Measurements from ENCODE around the gene HSPA9.
A peak's percentile ranks its signal among the peaks of the same experiment; 100 is the strongest.

HSPA9 gene

GRCh38 chr5:138575194-138576015 is at the start of gene HSPA9:
Gene HSPA9 (minus strand): TSS chr5:138575401. CDS start chr5:138575318, 83 bp downstream.
- peak; percentile 98 for DNase-seq

- DNase-seq, result no peak
Measured at GRCh38 chr5:138623053-138623452, 47.9 kb upstream of the HSPA9 start.

- no peak for DNase-seq
Measured at GRCh38 chr5:138622051-138622450, 46.9 kb upstream of the HSPA9 start.

- DNase-seq, result no peak
Measured at GRCh38 chr5:138620663-138621224, 45.5 kb upstream of the HSPA9 start.

GRCh38 chr5:138616508-138616907 is 41.3 kb upstream of the HSPA9 start:
- DNase-seq, result no peak

- DNase-seq, result no peak
Measured at GRCh38 chr5:138615461-138615860, 40.3 kb upstream of the HSPA9 start.

GRCh38 chr5:138611678-138612218 is 36.5 kb upstream of the HSPA9 start:
- DNase-seq, result no peak

GRCh38 chr5:138610918-138611677 is 35.9 kb upstream of the HSPA9 start:
- DNase-seq, result no peak

- DNase-seq, result no peak
Measured at GRCh38 chr5:138610415-138610917, 35.3 kb upstream of the HSPA9 start.

GRCh38 chr5:138606378-138607064 is 31.3 kb upstream of the HSPA9 start:
- DNase-seq, result no peak

GRCh38 chr5:138605254-138605972 is 30.2 kb upstream of the HSPA9 start:
- no peak for DNase-seq

- no peak for DNase-seq
Measured at GRCh38 chr5:138604176-138604785, 29.1 kb upstream of the HSPA9 start.

GRCh38 chr5:138603249-138603920 is 28.2 kb upstream of the HSPA9 start:
- DNase-seq, result no peak

GRCh38 chr5:138602371-138603000 is 27.3 kb upstream of the HSPA9 start:
- no peak for DNase-seq

- DNase-seq, result peak in 1 of 2 experiments; percentile 18
Measured at GRCh38 chr5:138601444-138601843, 26.2 kb upstream of the HSPA9 start.

- DNase-seq, result no peak
Measured at GRCh38 chr5:138600446-138600845, 25.2 kb upstream of the HSPA9 start.

- DNase-seq, result no peak
Measured at GRCh38 chr5:138597661-138598400, 22.6 kb upstream of the HSPA9 start.

- no peak for DNase-seq
Measured at GRCh38 chr5:138596105-138596881, 21.1 kb upstream of the HSPA9 start.

All from AML-193 (cell line).